Ascending aorta (tissue), 2 donors: Measurements from ENCODE around the gene NAV2. TPM values are rescaled to one million over a fixed set of nuclear protein-coding genes. Genes with fewer than 3 reads are reported as not detected.

Experiments used
- DNase-seq, 2 donors: peaks; one replicate each; pipeline ENCODE4 v3.0.0-alpha.2; 2019; ENCODE audit warnings: low spot score in 2 of 2
- H3K27ac ChIP-seq, 2 donors: fragments of 200-600 bp; sonication (generic); one replicate each; pipeline ENCODE4 v1.5.1; 2016 to 2017; ENCODE audit warnings: mild to moderate bottlenecking in 1 of 2
- H3K27me3 ChIP-seq: fragments of 200-600 bp; sonication (generic); one replicate; pipeline ENCODE4 v1.5.1; 2017
- H3K36me3 ChIP-seq, 2 donors: fragments of 200-600 bp; sonication (generic); one replicate each; pipeline ENCODE4 v1.5.1; 2016
- H3K4me1 ChIP-seq, 2 donors: fragments of 200-600 bp; sonication (generic); one replicate each; pipeline ENCODE4 v1.5.1; 2016 to 2017; ENCODE audit warnings: mild to moderate bottlenecking in 1 of 2
- H3K4me3 ChIP-seq, 2 donors: fragments of 200-600 bp; sonication (generic); one replicate each; pipeline ENCODE4 v1.5.1; 2016 to 2017; ENCODE audit warnings: mild to moderate bottlenecking in 1 of 2
- H3K9me3 ChIP-seq, 2 donors: fragments of 200-600 bp; sonication (generic); one replicate each; pipeline ENCODE4 v1.5.1; 2016
- intact Hi-C: fragments of 100-400 bp; cut with DNase I; formaldehyde crosslinking; loops from one replicate; pipeline ENCODE4 v1.15.1; 2023
- total RNA-seq: library from RNA; depleted of rRNA; stranded (reverse); fragments of >200 nt; gene quantifications from one replicate; pipeline ENCODE4 v1.1.0, GENCODE V29; 2016
- TF ChIP-seq, protein P1 (sequence below), 3 experiments: fragments of 200-600 bp in 2 of 3; fragments of 450-650 bp in 1 of 3; sonication (generic) in 2 of 3; IDR thresholded peaks; one replicate each; pipeline ENCODE4 v1.5.1; 2016 to 2019; ENCODE audit warnings: antibody characterized with exemption in 3 of 3, mild to moderate bottlenecking in 1 of 3, moderate library complexity in 1 of 3

The NAV2 gene
- total RNA-seq, 1 donor from 2014 or later, result 62.6 TPM

- DNase-seq, result no peak
- H3K4me3 ChIP-seq, result no peak overlapping the region
- TF ChIP-seq, protein P1, sequence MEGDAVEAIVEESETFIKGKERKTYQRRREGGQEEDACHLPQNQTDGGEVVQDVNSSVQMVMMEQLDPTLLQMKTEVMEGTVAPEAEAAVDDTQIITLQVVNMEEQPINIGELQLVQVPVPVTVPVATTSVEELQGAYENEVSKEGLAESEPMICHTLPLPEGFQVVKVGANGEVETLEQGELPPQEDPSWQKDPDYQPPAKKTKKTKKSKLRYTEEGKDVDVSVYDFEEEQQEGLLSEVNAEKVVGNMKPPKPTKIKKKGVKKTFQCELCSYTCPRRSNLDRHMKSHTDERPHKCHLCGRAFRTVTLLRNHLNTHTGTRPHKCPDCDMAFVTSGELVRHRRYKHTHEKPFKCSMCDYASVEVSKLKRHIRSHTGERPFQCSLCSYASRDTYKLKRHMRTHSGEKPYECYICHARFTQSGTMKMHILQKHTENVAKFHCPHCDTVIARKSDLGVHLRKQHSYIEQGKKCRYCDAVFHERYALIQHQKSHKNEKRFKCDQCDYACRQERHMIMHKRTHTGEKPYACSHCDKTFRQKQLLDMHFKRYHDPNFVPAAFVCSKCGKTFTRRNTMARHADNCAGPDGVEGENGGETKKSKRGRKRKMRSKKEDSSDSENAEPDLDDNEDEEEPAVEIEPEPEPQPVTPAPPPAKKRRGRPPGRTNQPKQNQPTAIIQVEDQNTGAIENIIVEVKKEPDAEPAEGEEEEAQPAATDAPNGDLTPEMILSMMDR (IDR thresholded peaks at IDR 0.05), result no peak
- intact Hi-C loops, result no loop called here
- H3K36me3 ChIP-seq, result peaks cover 24 to 38% of the 10 kb centered on the region in 2 donors
- peak overlapping the region; percentile 11 to 29 for H3K27ac ChIP-seq
- H3K9me3 ChIP-seq, result no peaks in the 10 kb centered on the region
- H3K27me3 ChIP-seq, result no peaks in the 10 kb centered on the region
- H3K4me1 ChIP-seq, result peaks cover 9 to 36% of the 10 kb centered on the region in 2 donors
Measured at GRCh38 chr11:19871531-19871930, 158.9 kb downstream of the NAV2 start.

DNA sequence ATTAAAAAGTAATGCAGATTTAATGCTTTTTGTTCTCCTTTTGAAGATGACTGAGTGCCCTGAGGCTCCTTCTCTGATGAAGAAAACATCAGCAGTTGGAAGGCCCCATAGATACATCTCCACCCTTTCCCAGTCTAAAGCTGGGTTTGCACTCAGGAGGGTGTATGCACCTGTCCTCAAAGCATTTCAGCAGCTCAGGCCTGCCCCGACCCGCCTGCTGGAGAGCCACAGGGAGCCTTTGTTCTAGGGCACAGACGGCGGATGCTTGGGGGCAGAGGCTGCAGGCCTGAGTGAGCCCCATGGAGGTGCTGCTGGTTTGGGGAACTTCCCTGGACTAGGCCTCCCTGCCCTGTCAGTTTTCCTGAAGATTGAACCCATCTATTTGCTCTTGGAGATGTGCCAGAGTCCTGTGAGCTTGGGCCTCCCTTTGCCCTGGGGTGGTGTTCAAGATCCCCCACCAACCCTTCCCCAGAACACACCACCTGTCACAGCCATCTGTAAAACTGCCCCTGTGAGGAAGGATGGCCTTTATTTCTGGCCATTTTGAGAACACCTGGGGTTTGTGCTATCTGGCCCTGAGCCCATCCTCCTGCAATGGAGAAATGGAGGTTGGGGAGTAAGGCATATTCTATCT is 160.0 kb downstream of the NAV2 start:
- H3K36me3 ChIP-seq, result peaks cover 25 to 38% of the 10 kb centered on the region in 2 donors
- DNase-seq, result no peak
- H3K27ac ChIP-seq, result no peak overlapping the region
- TF ChIP-seq, protein P1 (IDR thresholded peaks at IDR 0.05), result no peak
- H3K4me3 ChIP-seq, result no peak overlapping the region
- H3K9me3 ChIP-seq, result no peaks in the 10 kb centered on the region
- no peaks in the 10 kb centered on the region for H3K27me3 ChIP-seq
- intact Hi-C loops, result no loop called here
- peaks cover 5 to 25% of the 10 kb centered on the region in 2 donors for H3K4me1 ChIP-seq

DNA sequence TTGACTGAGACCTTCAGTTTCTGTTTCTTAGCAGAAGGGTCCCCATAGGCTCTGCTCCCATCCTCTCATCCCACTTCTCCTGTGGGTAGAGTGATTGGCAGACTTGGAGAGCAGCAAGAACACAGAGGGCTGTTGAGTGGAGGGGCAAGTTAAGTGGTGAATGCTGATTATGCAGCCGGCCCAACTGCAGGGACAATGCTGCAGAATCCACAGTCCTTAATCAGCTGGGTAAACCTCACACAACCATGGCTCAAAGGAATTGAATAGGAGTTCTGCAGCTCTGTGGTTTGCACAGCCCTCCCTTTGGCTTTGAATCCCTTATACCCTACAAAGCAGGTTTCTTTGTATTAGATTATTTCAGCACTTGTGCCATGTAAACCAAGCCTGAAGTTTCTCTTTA is 161.1 kb downstream of the NAV2 start:
- TF ChIP-seq, protein P1 (IDR thresholded peaks at IDR 0.05), result no peak
- Histone ChIP-seq H3K4me3 (no peak overlapping the region), H3K27me3 (no peaks in the 10 kb centered on the region), H3K4me1 (peaks cover 0 to 21% of the 10 kb centered on the region in 2 donors), H3K9me3 (no peaks in the 10 kb centered on the region), H3K27ac (no peak overlapping the region), H3K36me3 (peaks cover 25 to 38% of the 10 kb centered on the region in 2 donors)
- DNase-seq, result no peak
- intact Hi-C loops, result no loop called here

DNA sequence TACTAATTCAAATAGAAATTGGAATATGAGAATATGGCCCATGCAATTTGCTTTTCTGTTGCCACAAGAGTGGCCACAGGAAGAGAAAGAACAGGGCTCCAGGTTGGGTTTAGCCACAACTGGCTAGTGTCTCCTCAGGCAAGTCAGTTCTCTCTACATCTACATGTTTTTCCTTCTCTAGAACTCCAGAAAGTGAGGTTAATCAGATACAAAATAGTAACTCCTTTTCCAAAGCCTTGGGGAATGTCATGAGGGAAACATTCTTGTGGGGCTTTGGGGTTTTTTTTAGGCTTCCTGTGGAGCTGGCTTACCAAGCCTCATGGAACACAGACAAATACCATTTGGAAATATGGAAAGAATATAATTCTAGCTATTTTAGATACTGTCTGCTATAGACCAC is 161.6 kb downstream of the NAV2 start:
- H3K4me1 ChIP-seq, result peaks cover 0 to 22% of the 10 kb centered on the region in 2 donors
- DNase-seq, result no peak
- peak overlapping the region in 1 of 2 donors; percentile 8 for H3K27ac ChIP-seq
- TF ChIP-seq, protein P1 (IDR thresholded peaks at IDR 0.05), result no peak
- no peak overlapping the region for H3K4me3 ChIP-seq
- peaks cover 25 to 36% of the 10 kb centered on the region in 2 donors for H3K36me3 ChIP-seq
- no peaks in the 10 kb centered on the region for H3K9me3 ChIP-seq
- intact Hi-C loops, result no loop called here
- H3K27me3 ChIP-seq, result no peaks in the 10 kb centered on the region

GRCh38 chr11:19876750-19877149 is 164.1 kb downstream of the NAV2 start:
- Histone ChIP-seq H3K27ac (no peak overlapping the region), H3K36me3 (peaks cover 35 to 38% of the 10 kb centered on the region in 2 donors), H3K4me3 (no peak overlapping the region), H3K4me1 (peaks cover 0 to 19% of the 10 kb centered on the region in 2 donors), H3K9me3 (no peaks in the 10 kb centered on the region), H3K27me3 (no peaks in the 10 kb centered on the region)
- intact Hi-C loops, result no loop called here
- DNase-seq, result no peak
- TF ChIP-seq, protein P1 (IDR thresholded peaks at IDR 0.05), result no peak
